Measurements from ENCODE around the gene TUBE1. TPM values are rescaled to one million over a fixed set of nuclear protein-coding genes. Genes with fewer than 3 reads are reported as not detected.

Gene TUBE1
- total and polyA plus RNA-seq, 10 of the 15 experiments (the other 5 are each of a cell fraction or from before 2014, with no cell fraction given): 6.3 to 25.2 (median 13.6) TPM

GRCh38 chr6:112033791-112034615, 53.3 kb downstream of the TUBE1 start:
- FAIRE-seq: no peak
- BruUV-seq (replicated peaks): no TSS peak
- H3K4me2 ChIP-seq (ENCODE audit: control insufficient read depth, insufficient read depth): no peak overlapping the region
- no peaks in the 10 kb centered on the region for H4K20me1 ChIP-seq (ENCODE audit: control insufficient read depth, insufficient read depth)
- H3K9ac ChIP-seq (ENCODE audit: control insufficient read depth, insufficient read depth, low read length): no peak overlapping the region
- POLR2A ChIA-PET: no interaction called here
- 13% methylated on average over 6 of the region's 6 CpGs for WGBS (ENCODE audit: insufficient coverage, insufficient replicate concordance, low lambda C conversion rate, missing lambda C conversion rate)
- peak; percentile 52 for ATAC-seq
- H3K36me3 ChIP-seq (ENCODE audit: control insufficient read depth in 2 of 2, insufficient read depth in 2 of 2, low read length in 1 of 2): no peaks in the 10 kb centered on the region
- H3K27me3 ChIP-seq (replicated peaks in 1 of 2; ENCODE audit: control insufficient read depth in 2 of 2, insufficient read depth in 2 of 2, low read length in 1 of 2): no peaks in the 10 kb centered on the region
- H3K27ac ChIP-seq (ENCODE audit: control insufficient read depth, insufficient read depth): no peak overlapping the region
- SMC1A ChIA-PET (ENCODE audit: uncharacterized antibody, unreplicated experiment): interaction anchor here (1.5 kb wide), 1 partner anchor 323 kb away, joined by 4 read pairs; no protein-coding TSS in a partner anchor
- no peaks in the 10 kb centered on the region for H3K79me2 ChIP-seq (ENCODE audit: control insufficient read depth, insufficient read depth, low read length)
- TF ChIP-seq MTA2 (IDR thresholded peaks at IDR 0.05; ENCODE audit: low read depth) (no peak), MTA3 (IDR thresholded peaks at IDR 0.05; ENCODE audit: borderline replicate concordance, low read length) (no peak), PAX5 (IDR thresholded peaks at IDR 0.05; ENCODE audit: borderline replicate concordance, low read depth, low read length) (no peak), KLF5 (IDR thresholded peaks at IDR 0.05; ENCODE audit: partially characterized antibody) (no peak), ZNF622 (IDR thresholded peaks at IDR 0.05) (no peak), BACH1 (IDR thresholded peaks at IDR 0.05; ENCODE audit: borderline replicate concordance) (no peak), SUPT20H (IDR thresholded peaks at IDR 0.05; ENCODE audit: borderline replicate concordance, control insufficient read depth, low read depth, low read length) (no peak), BCLAF1 (IDR thresholded peaks at IDR 0.05) (no peak), SRF (IDR thresholded peaks at IDR 0.05; ENCODE audit: low read depth in 2 of 2, low read length in 2 of 2) (no peak)
- CTCF ChIA-PET: no interaction called here
- RAD21 ChIA-PET (ENCODE audit: unreplicated experiment): no interaction called here
- no peak overlapping the region for H3K4me3 ChIP-seq
- H2AFZ ChIP-seq (ENCODE audit: control insufficient read depth, low read depth, low read length): no peak overlapping the region
- no peaks in the 10 kb centered on the region for H3K9me3 ChIP-seq (replicated peaks; ENCODE audit: control insufficient read depth, insufficient read depth, low read length)
- in situ Hi-C loops (cut with MboI) (loop anchor here (5.0 kb wide), 1 partner anchor 327 kb away; no protein-coding TSS in a partner anchor), intact Hi-C loops (cut with micrococcal nuclease; ENCODE audit: unreplicated experiment) (no loop called here)
- DNase-seq (ENCODE audit: low read depth, low spot score): no peak
- no peaks in the 10 kb centered on the region for H3K4me1 ChIP-seq (ENCODE audit: control insufficient read depth, insufficient read depth, low read length)

Measured in GM12878 (cell line).